ENCODE results near the gene ZNF280C.
"Not testable (repeated sequence)": the region's sequence is repeated elsewhere in the genome, so short reads cannot be mapped to it uniquely, and the experiment has no call there.

The ZNF280C gene

DNA sequence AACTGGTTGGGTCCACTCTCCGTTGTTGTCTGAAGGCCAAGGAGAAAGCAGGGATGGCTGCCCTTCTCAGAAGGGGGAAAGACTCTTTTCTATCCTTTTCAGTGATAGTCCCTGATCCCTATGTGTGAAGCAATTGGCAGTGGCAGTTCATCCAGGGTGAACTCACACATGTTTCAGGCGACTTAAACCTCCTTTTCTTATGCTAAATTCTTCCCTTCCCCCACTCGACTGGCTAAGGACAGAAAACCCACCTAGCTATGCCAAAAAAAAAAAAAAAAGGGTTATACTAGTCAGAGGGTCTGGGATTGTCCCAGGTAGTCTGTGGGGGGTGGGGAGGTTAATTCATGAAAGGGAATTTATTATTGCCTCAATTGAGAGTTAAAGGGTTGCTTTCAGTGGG is 12.2 kb upstream of the ZNF280C start:
- no peaks in the 10 kb centered on the region for H3F3A ChIP-seq (ENCODE audit: insufficient read depth)
- H4K20me1 ChIP-seq (ENCODE audit: low read depth, low read length) = no peaks in the 10 kb centered on the region
- H3K4me2 ChIP-seq (ENCODE audit: low read depth, low read length, poor library complexity, severe bottlenecking) = no peak overlapping the region
- H3K9ac ChIP-seq (ENCODE audit: low read length) = no peak overlapping the region
- H3K27ac ChIP-seq (ENCODE audit: low read depth, low read length) = no peak overlapping the region
- no peaks in the 10 kb centered on the region for H3K27me3 ChIP-seq (ENCODE audit: low read length)
- H3K9me2 ChIP-seq (replicated peaks; ENCODE audit: insufficient read depth, low read length) = no peaks in the 10 kb centered on the region
- TF ChIP-seq, protein P1, sequence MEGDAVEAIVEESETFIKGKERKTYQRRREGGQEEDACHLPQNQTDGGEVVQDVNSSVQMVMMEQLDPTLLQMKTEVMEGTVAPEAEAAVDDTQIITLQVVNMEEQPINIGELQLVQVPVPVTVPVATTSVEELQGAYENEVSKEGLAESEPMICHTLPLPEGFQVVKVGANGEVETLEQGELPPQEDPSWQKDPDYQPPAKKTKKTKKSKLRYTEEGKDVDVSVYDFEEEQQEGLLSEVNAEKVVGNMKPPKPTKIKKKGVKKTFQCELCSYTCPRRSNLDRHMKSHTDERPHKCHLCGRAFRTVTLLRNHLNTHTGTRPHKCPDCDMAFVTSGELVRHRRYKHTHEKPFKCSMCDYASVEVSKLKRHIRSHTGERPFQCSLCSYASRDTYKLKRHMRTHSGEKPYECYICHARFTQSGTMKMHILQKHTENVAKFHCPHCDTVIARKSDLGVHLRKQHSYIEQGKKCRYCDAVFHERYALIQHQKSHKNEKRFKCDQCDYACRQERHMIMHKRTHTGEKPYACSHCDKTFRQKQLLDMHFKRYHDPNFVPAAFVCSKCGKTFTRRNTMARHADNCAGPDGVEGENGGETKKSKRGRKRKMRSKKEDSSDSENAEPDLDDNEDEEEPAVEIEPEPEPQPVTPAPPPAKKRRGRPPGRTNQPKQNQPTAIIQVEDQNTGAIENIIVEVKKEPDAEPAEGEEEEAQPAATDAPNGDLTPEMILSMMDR (IDR thresholded peaks at IDR 0.05; ENCODE audit: insufficient read depth, low read length, poor library complexity, severe bottlenecking) = no peak
- TF ChIP-seq EZH2phosphoT487 (conservative IDR thresholded peaks at IDR 0.05; ENCODE audit: low read length) = no peak
- H3K9me3 ChIP-seq (ENCODE audit: insufficient read depth, low read length) = no peaks in the 10 kb centered on the region
- H2AFZ ChIP-seq (ENCODE audit: low read depth, low read length, severe bottlenecking) = no peak overlapping the region
- no peak overlapping the region for H3K4me3 ChIP-seq (ENCODE audit: insufficient read depth, low read length, poor library complexity, severe bottlenecking)
- no peaks in the 10 kb centered on the region for H3K36me3 ChIP-seq (ENCODE audit: low read length)
- no peaks in the 10 kb centered on the region for H3K79me2 ChIP-seq (ENCODE audit: insufficient read depth, low read length)

DNA sequence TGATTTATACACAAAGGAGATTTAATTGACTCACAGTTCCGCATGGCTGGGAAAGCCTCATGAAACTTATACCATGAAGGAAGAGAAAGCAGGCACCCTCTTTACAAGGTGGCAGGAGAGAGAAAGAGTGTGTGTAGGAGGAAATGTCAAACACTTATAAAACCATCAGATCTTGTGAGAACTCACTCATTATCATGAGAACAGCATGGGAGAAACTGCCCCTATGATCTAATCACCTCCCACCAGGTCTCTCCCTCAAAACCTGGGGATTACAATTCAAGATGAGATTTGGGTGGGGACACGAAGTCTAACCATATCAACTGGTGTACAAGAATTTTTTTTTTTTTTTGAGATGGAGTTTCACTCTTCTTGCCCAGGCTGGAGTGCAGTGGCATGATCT is 3.6 kb upstream of the ZNF280C start:
- not testable (repeated sequence) for H3K36me3 ChIP-seq (ENCODE audit: low read length); H2AFZ ChIP-seq (ENCODE audit: low read depth, low read length, severe bottlenecking); H3K4me3 ChIP-seq (ENCODE audit: insufficient read depth, low read length, poor library complexity, severe bottlenecking); H3K27ac ChIP-seq (ENCODE audit: low read depth, low read length); H3K9me3 ChIP-seq (ENCODE audit: insufficient read depth, low read length); H3K27me3 ChIP-seq (ENCODE audit: low read length); H3K9ac ChIP-seq (ENCODE audit: low read length); H3K9me2 ChIP-seq (replicated peaks; ENCODE audit: insufficient read depth, low read length); H3K4me2 ChIP-seq (ENCODE audit: low read depth, low read length, poor library complexity, severe bottlenecking); H4K20me1 ChIP-seq (ENCODE audit: low read depth, low read length); H3F3A ChIP-seq (ENCODE audit: insufficient read depth)
- peaks cover 10% of the 10 kb centered on the region for H3K79me2 ChIP-seq (ENCODE audit: insufficient read depth, low read length)

DNA sequence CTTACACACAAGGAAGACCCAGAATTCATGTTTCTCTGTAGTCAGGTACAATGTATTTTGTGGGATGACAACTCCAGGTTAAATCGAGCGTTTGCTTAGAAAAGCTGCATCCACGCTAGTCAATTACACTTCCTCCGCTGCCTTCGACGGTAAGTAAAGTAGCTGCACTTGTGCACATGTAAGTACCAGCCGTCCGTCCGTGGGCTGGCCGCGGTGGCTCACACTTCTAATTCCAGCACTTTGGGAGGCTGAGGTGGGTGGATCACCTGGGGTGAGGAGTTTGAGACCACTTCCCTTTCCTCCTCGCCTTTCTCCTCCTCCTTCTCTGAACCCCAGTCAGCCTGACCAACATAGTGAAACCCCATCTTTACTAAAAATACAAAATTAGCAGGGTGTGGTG is 692 bp upstream of the ZNF280C start:
- not testable (repeated sequence) for H3K9ac ChIP-seq (ENCODE audit: low read length); H4K20me1 ChIP-seq (ENCODE audit: low read depth, low read length); H3K27me3 ChIP-seq (ENCODE audit: low read length); H3F3A ChIP-seq (ENCODE audit: insufficient read depth); H3K4me2 ChIP-seq (ENCODE audit: low read depth, low read length, poor library complexity, severe bottlenecking); H2AFZ ChIP-seq (ENCODE audit: low read depth, low read length, severe bottlenecking); H3K4me3 ChIP-seq (ENCODE audit: insufficient read depth, low read length, poor library complexity, severe bottlenecking); H3K9me2 ChIP-seq (replicated peaks; ENCODE audit: insufficient read depth, low read length); H3K27ac ChIP-seq (ENCODE audit: low read depth, low read length); H3K9me3 ChIP-seq (ENCODE audit: insufficient read depth, low read length); H3K36me3 ChIP-seq (ENCODE audit: low read length)
- peaks cover 37% of the 10 kb centered on the region for H3K79me2 ChIP-seq (ENCODE audit: insufficient read depth, low read length)

DNA sequence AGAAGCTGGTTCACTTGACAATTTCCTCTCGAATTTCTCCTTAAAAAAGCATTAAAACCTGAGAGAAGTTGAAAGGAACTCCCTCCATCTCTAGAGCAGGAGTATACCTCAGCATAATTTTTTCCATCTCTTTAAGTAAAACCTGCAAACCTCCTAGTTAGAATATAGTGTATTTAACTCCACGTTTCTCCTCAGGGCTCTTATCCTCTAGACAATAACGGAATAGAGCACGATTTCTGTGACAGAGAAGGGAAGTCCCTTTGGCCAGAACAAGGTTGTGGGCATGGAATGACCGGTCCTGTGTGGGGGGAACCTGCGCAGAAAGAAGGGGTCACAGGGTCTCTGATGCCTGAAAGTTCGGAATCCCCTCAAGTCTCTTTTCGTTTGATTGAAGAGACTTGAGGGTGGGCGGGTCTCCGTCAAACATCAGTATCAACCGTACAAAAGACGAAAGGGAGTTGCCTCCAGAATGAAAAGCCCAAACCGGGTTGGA is 697 bp downstream of the ZNF280C start:
- Histone ChIP-seq H3K4me3 (ENCODE audit: insufficient read depth, low read length, poor library complexity, severe bottlenecking) (peak overlapping the region; percentile 94), H3K79me2 (ENCODE audit: insufficient read depth, low read length) (peaks cover 49% of the 10 kb centered on the region)

DNA sequence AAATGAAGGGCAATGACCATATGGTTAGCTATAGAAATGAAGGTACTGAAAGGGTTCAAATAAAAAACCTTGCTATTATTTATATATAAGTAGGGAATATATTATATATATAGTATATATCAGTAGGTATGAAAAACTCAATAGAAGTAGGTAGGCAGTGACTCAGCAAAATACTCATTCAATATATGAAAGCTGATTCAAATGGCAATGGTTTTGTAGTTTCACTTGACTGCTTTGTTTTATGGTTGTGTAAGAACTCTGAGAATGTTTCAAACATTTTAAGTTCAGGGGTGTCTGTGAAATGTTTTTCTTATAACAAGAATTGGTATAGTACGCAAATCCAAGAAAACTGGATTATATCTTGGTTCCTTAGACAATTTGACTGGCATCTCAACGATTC is 4.1 kb downstream of the ZNF280C start:
- Histone ChIP-seq H3F3A (ENCODE audit: insufficient read depth) (no peaks in the 10 kb centered on the region; the same call in 1 of the 2 replicates), H3K4me2 (ENCODE audit: low read depth, low read length, poor library complexity, severe bottlenecking) (no peak overlapping the region), H3K27me3 (ENCODE audit: low read length) (no peaks in the 10 kb centered on the region), H3K9me3 (ENCODE audit: insufficient read depth, low read length) (0 out of 2 replicates have a peak, but pooled peaks cover 4% of the 10 kb centered on the region), H4K20me1 (ENCODE audit: low read depth, low read length) (no peaks in the 10 kb centered on the region), H2AFZ (ENCODE audit: low read depth, low read length, severe bottlenecking) (no peak overlapping the region), H3K36me3 (ENCODE audit: low read length) (no peaks in the 10 kb centered on the region), H3K9me2 (replicated peaks; ENCODE audit: insufficient read depth, low read length) (no peaks in the 10 kb centered on the region), H3K9ac (ENCODE audit: low read length) (no peak overlapping the region), H3K79me2 (ENCODE audit: insufficient read depth, low read length) (peaks cover 62% of the 10 kb centered on the region), H3K4me3 (ENCODE audit: insufficient read depth, low read length, poor library complexity, severe bottlenecking) (no peak overlapping the region), H3K27ac (ENCODE audit: low read depth, low read length) (no peak overlapping the region)
- TF ChIP-seq EZH2phosphoT487 (conservative IDR thresholded peaks at IDR 0.05; ENCODE audit: low read length) = no peak
- TF ChIP-seq, protein P1 (IDR thresholded peaks at IDR 0.05; ENCODE audit: insufficient read depth, low read length, poor library complexity, severe bottlenecking) = no peak

More for the DNA sequence above, 697 bp downstream of the ZNF280C start:
- Histone ChIP-seq H3K27ac (ENCODE audit: low read depth, low read length) (peak overlapping the region; percentile 90), H3F3A (ENCODE audit: insufficient read depth) (no peaks in the 10 kb centered on the region; the same call in 1 of the 2 replicates), H3K4me2 (ENCODE audit: low read depth, low read length, poor library complexity, severe bottlenecking) (peak overlapping the region; percentile 98), H4K20me1 (ENCODE audit: low read depth, low read length) (no peaks in the 10 kb centered on the region), H3K9me3 (ENCODE audit: insufficient read depth, low read length) (0 out of 2 replicates have a peak, but pooled peaks cover 4% of the 10 kb centered on the region), H3K36me3 (ENCODE audit: low read length) (no peaks in the 10 kb centered on the region), H3K27me3 (ENCODE audit: low read length) (no peaks in the 10 kb centered on the region), H2AFZ (ENCODE audit: low read depth, low read length, severe bottlenecking) (no peak overlapping the region), H3K9me2 (replicated peaks; ENCODE audit: insufficient read depth, low read length) (no peaks in the 10 kb centered on the region), H3K9ac (ENCODE audit: low read length) (peak overlapping the region; percentile 95)
- TF ChIP-seq EZH2phosphoT487 (conservative IDR thresholded peaks at IDR 0.05; ENCODE audit: low read length) = no peak
